Endothelial cell of umbilical vein (primary cell): ENCODE data around the gene VGLL4.

ENCODE experiments used
- EZH2 ChIP-seq: IDR thresholded peaks from 2 replicates; pipeline ENCODE4 v1.6.1; 2012; ENCODE audit warnings: borderline replicate concordance, low read depth, mild to moderate bottlenecking, moderate library complexity, low read length, inconsistent platforms; ENCODE audit not compliant: severe bottlenecking
- FOS ChIP-seq: IDR thresholded peaks from 2 replicates; pipeline ENCODE4 v1.6.1; 2011; ENCODE audit warnings: mild to moderate bottlenecking, low read length, moderate library complexity, borderline replicate concordance; ENCODE audit not compliant: insufficient read depth
- JUN ChIP-seq: IDR thresholded peaks from 2 replicates; pipeline ENCODE4 v1.6.1; 2011; ENCODE audit warnings: borderline replicate concordance, low read depth; ENCODE audit not compliant: insufficient read length, insufficient read depth
- POLR2A ChIP-seq: IDR thresholded peaks from 2 replicates; pipeline ENCODE4 v1.6.1; 2012; ENCODE audit warnings: low read depth, mild to moderate bottlenecking, control low read depth, low read length
- POLR2AphosphoS5 ChIP-seq: IDR thresholded peaks from 2 replicates; pipeline ENCODE4 v1.6.1; 2012; ENCODE audit warnings: low read depth, mild to moderate bottlenecking, control low read depth, low read length, moderate library complexity; ENCODE audit not compliant: insufficient read depth
- TF ChIP-seq, protein P1 (sequence below), 2 donors: IDR thresholded peaks; 1 replicate in 1 of 2; 2 replicates in 1 of 2; pipeline ENCODE4 v1.5.1; 2011; ENCODE audit warnings: low read length in 2 of 2, mild to moderate bottlenecking in 2 of 2, moderate library complexity in 2 of 2, control low read depth in 1 of 2, inconsistent platforms in 1 of 2, low read depth in 1 of 2; ENCODE audit not compliant: insufficient read depth in 1 of 2; ENCODE audit errors: extremely low read depth in 1 of 2
- TF ChIP-seq, protein P2 (sequence below): IDR thresholded peaks from 2 replicates; pipeline ENCODE4 v1.6.1; 2011; ENCODE audit not compliant: insufficient read depth, insufficient read length

DNA sequence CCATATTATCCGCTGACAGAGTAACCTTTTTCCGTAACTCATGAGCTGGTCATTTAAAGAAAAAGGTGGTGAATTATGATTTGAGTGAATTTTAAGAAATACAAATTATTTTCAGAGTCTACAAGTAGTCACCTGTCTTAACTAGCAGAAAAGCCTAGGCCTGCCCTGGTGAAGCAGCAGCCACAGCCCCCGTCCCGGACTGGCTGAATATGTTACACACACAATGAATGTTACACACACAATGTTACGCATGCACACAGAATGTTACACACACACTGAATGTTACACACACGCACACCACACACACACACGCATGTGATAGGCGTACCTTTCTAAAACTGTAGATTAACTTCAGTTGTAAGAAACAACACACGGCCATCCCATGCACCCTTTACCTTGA is 77.8 kb downstream of the VGLL4 start:
- no peak for TF ChIP-seq EZH2
- TF ChIP-seq POLR2AphosphoS5, result no peak
- TF ChIP-seq, protein P1, sequence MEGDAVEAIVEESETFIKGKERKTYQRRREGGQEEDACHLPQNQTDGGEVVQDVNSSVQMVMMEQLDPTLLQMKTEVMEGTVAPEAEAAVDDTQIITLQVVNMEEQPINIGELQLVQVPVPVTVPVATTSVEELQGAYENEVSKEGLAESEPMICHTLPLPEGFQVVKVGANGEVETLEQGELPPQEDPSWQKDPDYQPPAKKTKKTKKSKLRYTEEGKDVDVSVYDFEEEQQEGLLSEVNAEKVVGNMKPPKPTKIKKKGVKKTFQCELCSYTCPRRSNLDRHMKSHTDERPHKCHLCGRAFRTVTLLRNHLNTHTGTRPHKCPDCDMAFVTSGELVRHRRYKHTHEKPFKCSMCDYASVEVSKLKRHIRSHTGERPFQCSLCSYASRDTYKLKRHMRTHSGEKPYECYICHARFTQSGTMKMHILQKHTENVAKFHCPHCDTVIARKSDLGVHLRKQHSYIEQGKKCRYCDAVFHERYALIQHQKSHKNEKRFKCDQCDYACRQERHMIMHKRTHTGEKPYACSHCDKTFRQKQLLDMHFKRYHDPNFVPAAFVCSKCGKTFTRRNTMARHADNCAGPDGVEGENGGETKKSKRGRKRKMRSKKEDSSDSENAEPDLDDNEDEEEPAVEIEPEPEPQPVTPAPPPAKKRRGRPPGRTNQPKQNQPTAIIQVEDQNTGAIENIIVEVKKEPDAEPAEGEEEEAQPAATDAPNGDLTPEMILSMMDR (IDR thresholded peaks at IDR 0.05; ENCODE audit: extremely low read depth in 1 of 2, insufficient read depth in 1 of 2, low read depth in 1 of 2, low read length in 2 of 2), result no peak
- TF ChIP-seq POLR2A, result no peak
- no peak for TF ChIP-seq JUN
- no peak for TF ChIP-seq FOS
- TF ChIP-seq, protein P2, sequence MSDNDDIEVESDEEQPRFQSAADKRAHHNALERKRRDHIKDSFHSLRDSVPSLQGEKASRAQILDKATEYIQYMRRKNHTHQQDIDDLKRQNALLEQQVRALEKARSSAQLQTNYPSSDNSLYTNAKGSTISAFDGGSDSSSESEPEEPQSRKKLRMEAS, result no peak
